Adrenal gland (tissue), 12 donors: ENCODE measurements around the gene GCHFR. TPM values are rescaled to one million over a fixed set of nuclear protein-coding genes. Genes with fewer than 3 reads are reported as not detected.
A peak's percentile ranks its signal among the peaks of the same experiment; 100 is the strongest.

ENCODE experiments used
- DNase-seq, 7 donors: peaks; one replicate each; pipeline ENCODE4 v3.0.0-alpha.2; 2019 to 2020
- H3K27ac ChIP-seq, 5 donors: fragments of 200-600 bp; sonication (generic) in 4 of 5; 1 replicate in 3 of 5; 2 replicates in 2 of 5; pipeline versions ENCODE4 v1.5.1 to v1.8.0; 2016 to 2020; ENCODE audit warnings: mild to moderate bottlenecking in 1 of 5
- H3K27me3 ChIP-seq: fragments of 200-600 bp; 2 replicates; pipeline ENCODE4 v1.8.0; 2021
- H3K36me3 ChIP-seq, 2 donors: fragments of 200-600 bp; replicated peaks in 1 of 2; 1 replicate in 1 of 2; 2 replicates in 1 of 2; pipeline versions ENCODE4 v1.5.1 to v1.8.0; 2018 to 2022
- H3K4me1 ChIP-seq, 2 donors: fragments of 200-600 bp; replicated peaks in 1 of 2; 1 replicate in 1 of 2; 2 replicates in 1 of 2; pipeline versions ENCODE4 v1.5.1 to v1.8.0; 2018 to 2021
- H3K4me3 ChIP-seq, 4 donors: fragments of 200-600 bp; sonication (generic) in 3 of 4; one replicate each; pipeline ENCODE4 v1.5.1; 2016 to 2018
- H3K9me3 ChIP-seq, 3 donors: fragments of 200-600 bp; sonication (generic) in 1 of 3; replicated peaks in 1 of 3; 1 replicate in 2 of 3; 2 replicates in 1 of 3; pipeline versions ENCODE4 v1.5.1 to v1.8.0; 2016 to 2021
- POLR2A ChIP-seq, 2 donors: fragments of 450-650 bp; IDR thresholded peaks; one replicate each; pipeline ENCODE4 v1.6.1; 2017; ENCODE audit warnings: antibody characterized with exemption in 2 of 2, mild to moderate bottlenecking in 2 of 2, moderate library complexity in 1 of 2
- WGBS, 4 donors: extraction: QIAGEN DNeasy Blood & Tissue Kit in 2 of 4; methylation state at CpG; one replicate each; pipeline versions ENCODE4 v1.1.5 to v1.1.7; 2013 to 2017; 5-methylcytosine and 5-hydroxymethylcytosine counted together
- intact Hi-C, 2 donors: fragments of 100-400 bp; cut with DNase I; formaldehyde crosslinking; loops; one replicate each; pipeline versions ENCODE4 v1.14.1 to v1.15.0; 2022 to 2023
- polyA plus RNA-seq, 3 donors: library from polyadenylated mRNA; stranded (reverse); fragments of 200-250 nt in 2 of 3; fragments of 350-450 nt in 1 of 3; fragmentation: Illumina TruSeq in 1 of 3; extraction: RNeasy Lipid Tissue Mini Kit (QIAGEN cat#74804) in 1 of 3; gene quantifications; one replicate each; pipeline ENCODE4 v1.2.3, GENCODE V29; 2013 to 2014
- total RNA-seq, 9 donors: library from RNA; depleted of rRNA in 4 of 9; stranded (reverse); fragments of >200 nt in 4 of 9; fragments of 120-200 nt in 1 of 9; fragmentation: NEBNext Ultra II Directional in 1 of 9; extraction: Animal tissue kit (Norgen Biotek cat#: 25700) in 1 of 9; gene quantifications; one replicate each; pipeline versions ENCODE4 v1.1.0 to v1.2.4, GENCODE V29; 2013 to 2023
- TF ChIP-seq, protein P1 (sequence below), 6 experiments: fragments of 450-650 bp in 4 of 6; fragments of 200-600 bp in 2 of 6; sonication (generic) in 1 of 6; IDR thresholded peaks; 1 replicate in 5 of 6; 2 replicates in 1 of 6; pipeline versions ENCODE4 v1.5.1 to v1.8.0; 2016 to 2021; ENCODE audit warnings: antibody characterized with exemption in 6 of 6, mild to moderate bottlenecking in 2 of 6, moderate library complexity in 1 of 6
- donor health status: healthy with polysubstance abuse.
- donor health status: Bipolar disorder and iron deficiency.
- donor health status: DM: yes; HTN: yes; CAD: no.
- donor health status: DM: no; HTN: no; CAD: no.
- donor health status: DM: no; HTN: no; CAD: no.
- donor health status: DM: yes; HTN: yes; CAD: no.

The GCHFR gene
- total and polyA plus RNA-seq, 12 donors: 6.1 to 77.3 (median 20.1) TPM

GRCh38 chr15:40768521-40769273, 4.8 kb downstream of the GCHFR start:
- WGBS, 4 donors: 71 to 82% (median 79%) methylated on average over 11 to 21 of the region's 21 CpGs
- intact Hi-C loops: no loop called here
- peak overlapping the region in 3 of 5 donors; percentile 47 to 59 (median 57) for H3K27ac ChIP-seq
- no peak overlapping the region for H3K4me3 ChIP-seq
- H3K36me3 ChIP-seq: peaks cover 0 to 20% of the 10 kb centered on the region in 2 donors
- TF ChIP-seq, protein P1, sequence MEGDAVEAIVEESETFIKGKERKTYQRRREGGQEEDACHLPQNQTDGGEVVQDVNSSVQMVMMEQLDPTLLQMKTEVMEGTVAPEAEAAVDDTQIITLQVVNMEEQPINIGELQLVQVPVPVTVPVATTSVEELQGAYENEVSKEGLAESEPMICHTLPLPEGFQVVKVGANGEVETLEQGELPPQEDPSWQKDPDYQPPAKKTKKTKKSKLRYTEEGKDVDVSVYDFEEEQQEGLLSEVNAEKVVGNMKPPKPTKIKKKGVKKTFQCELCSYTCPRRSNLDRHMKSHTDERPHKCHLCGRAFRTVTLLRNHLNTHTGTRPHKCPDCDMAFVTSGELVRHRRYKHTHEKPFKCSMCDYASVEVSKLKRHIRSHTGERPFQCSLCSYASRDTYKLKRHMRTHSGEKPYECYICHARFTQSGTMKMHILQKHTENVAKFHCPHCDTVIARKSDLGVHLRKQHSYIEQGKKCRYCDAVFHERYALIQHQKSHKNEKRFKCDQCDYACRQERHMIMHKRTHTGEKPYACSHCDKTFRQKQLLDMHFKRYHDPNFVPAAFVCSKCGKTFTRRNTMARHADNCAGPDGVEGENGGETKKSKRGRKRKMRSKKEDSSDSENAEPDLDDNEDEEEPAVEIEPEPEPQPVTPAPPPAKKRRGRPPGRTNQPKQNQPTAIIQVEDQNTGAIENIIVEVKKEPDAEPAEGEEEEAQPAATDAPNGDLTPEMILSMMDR (IDR thresholded peaks at IDR 0.05): no peak
- TF ChIP-seq POLR2A (IDR thresholded peaks at IDR 0.05): no peak
- H3K27me3 ChIP-seq: no peaks in the 10 kb centered on the region
- no peak for DNase-seq
- peaks cover 38 to 45% of the 10 kb centered on the region in 2 donors for H3K4me1 ChIP-seq
- no peaks in the 10 kb centered on the region for H3K9me3 ChIP-seq

DNA sequence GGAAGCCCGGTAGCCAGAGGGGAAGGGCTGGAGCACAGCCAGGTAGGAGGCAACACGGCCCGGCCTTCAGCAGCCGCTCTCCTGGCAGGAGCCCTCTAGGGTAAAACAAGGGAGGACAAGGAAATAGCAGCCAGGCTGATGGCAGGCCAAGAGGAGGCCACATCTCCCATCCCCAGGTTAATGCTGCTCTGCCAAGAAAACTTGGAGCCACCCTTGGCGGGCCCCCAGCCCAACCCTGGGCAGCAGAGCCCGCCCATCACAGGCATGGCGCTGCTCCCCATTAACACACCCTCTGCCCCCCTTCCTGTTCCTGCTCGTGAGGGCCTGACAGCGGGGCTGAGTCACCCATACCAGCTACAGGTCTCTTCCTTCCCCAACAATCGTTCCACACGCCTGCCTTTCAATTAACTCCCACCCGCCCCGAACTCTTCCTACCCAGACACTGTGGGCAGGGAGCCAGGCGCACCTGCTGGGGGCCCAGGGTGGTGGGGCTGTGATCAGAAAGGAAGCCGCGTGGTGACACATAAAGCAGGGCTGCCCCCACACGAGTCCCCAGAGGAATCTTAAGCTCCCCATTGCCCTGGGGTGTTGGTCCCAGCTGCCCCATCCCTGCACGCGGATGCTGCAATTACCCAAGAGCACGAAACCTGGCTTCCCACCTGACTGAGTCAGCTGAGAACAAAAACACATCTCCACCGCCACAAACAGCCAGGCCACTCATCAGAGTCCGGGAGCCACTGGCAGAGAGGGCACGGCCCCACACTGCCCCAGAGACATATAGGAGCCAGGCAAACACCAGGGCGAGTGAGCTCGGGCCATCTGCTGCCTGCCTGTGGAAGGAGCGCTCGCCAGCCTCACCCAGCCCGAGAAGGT, 5.6 kb downstream of the GCHFR start, which contains the start of gene C15orf62:
Gene C15orf62, plus strand, starts transcription at position 707 of the 873 bp plus-strand sequence. CDS start 516 bp downstream, outside the sequence.
- H3K27ac ChIP-seq: peak within 1 kb of the TSS in 3 of 5 donors; percentile 47 to 59 (median 57)
- intact Hi-C loops: no loop called here
- WGBS, 4 donors: 38 to 55% (median 50%) methylated on average over 14 to 28 of the region's 28 CpGs
- H3K4me3 ChIP-seq: no peak within 1 kb of the TSS
- DNase-seq: peak; percentile 56 to 81 (median 73)
- no peaks in the 10 kb centered on the region for H3K9me3 ChIP-seq
- H3K27me3 ChIP-seq: no peaks in the 10 kb centered on the region
- TF ChIP-seq, protein P1 (IDR thresholded peaks at IDR 0.05): no peak
- no peak for TF ChIP-seq POLR2A (IDR thresholded peaks at IDR 0.05)
- H3K36me3 ChIP-seq: peaks cover 0 to 28% of the 10 kb centered on the region in 2 donors
- peaks cover 30 to 36% of the 10 kb centered on the region in 2 donors for H3K4me1 ChIP-seq

- H3K9me3 ChIP-seq: no peaks in the 10 kb centered on the region
- DNase-seq: no peak
- WGBS, 4 donors: 64 to 90% (median 81%) methylated on average over 2 to 17 of the region's 17 CpGs
- no peak for TF ChIP-seq POLR2A (IDR thresholded peaks at IDR 0.05)
- TF ChIP-seq, protein P1 (IDR thresholded peaks at IDR 0.05): no peak
- peaks cover 25 to 29% of the 10 kb centered on the region in 2 donors for H3K4me1 ChIP-seq
- no peak overlapping the region for H3K4me3 ChIP-seq
- peak overlapping the region in 2 of 5 donors; percentile 57 to 59 for H3K27ac ChIP-seq
- peaks cover 0 to 35% of the 10 kb centered on the region in 2 donors for H3K36me3 ChIP-seq
- H3K27me3 ChIP-seq: no peaks in the 10 kb centered on the region
- intact Hi-C loops: no loop called here
Observed at GRCh38 chr15:40770147-40770721, 6.4 kb downstream of the GCHFR start.

- Histone ChIP-seq H3K9me3 (no peaks in the 10 kb centered on the region), H3K36me3 (peaks cover 0 to 44% of the 10 kb centered on the region in 2 donors), H3K27ac (no peak overlapping the region), H3K4me1 (peaks cover 16 to 19% of the 10 kb centered on the region in 2 donors), H3K27me3 (no peaks in the 10 kb centered on the region), H3K4me3 (no peak overlapping the region)
- DNase-seq: no peak
- no peak for TF ChIP-seq POLR2A (IDR thresholded peaks at IDR 0.05)
- TF ChIP-seq, protein P1 (IDR thresholded peaks at IDR 0.05): no peak
- WGBS, 4 donors: 89 to 99% (median 93%) methylated on average over 5 of the region's 5 CpGs
- intact Hi-C loops: no loop called here
Observed at GRCh38 chr15:40771242-40771641, 7.4 kb downstream of the GCHFR start.
